H9 (cell line): Measurements from ENCODE around the gene CCDC71L. TPM values are rescaled to one million over a fixed set of nuclear protein-coding genes. Genes with fewer than 3 reads are reported as not detected.

Experiments used
- DNase-seq: peaks from one replicate; pipeline ENCODE4 v3.0.0-alpha.2; 2017
- H2AFZ ChIP-seq: one replicate; pipeline ENCODE4 v1.6.1; 2013; ENCODE audit warnings: mild to moderate bottlenecking, low read length, control low read depth, moderate library complexity
- H2AK5ac ChIP-seq: 2 replicates; pipeline ENCODE4 v1.6.1; 2013; ENCODE audit warnings: low read length, control low read depth, mixed read lengths; ENCODE audit not compliant: insufficient read length
- H2BK120ac ChIP-seq: one replicate; pipeline ENCODE4 v1.6.1; 2013; ENCODE audit warnings: low read depth, mild to moderate bottlenecking, low read length, control low read depth, inconsistent platforms; ENCODE audit not compliant: poor library complexity, severe bottlenecking
- H2BK12ac ChIP-seq: 2 replicates; pipeline ENCODE4 v1.6.1; 2013; ENCODE audit warnings: low read length, control low read depth, mixed read lengths, low read depth; ENCODE audit not compliant: insufficient read length
- H2BK15ac ChIP-seq: 2 replicates; pipeline ENCODE4 v1.6.1; 2013; ENCODE audit warnings: low read depth, low read length, control low read depth
- H2BK20ac ChIP-seq: one replicate; pipeline ENCODE4 v1.6.1; 2013; ENCODE audit warnings: low read depth, mild to moderate bottlenecking, low read length, control low read depth, inconsistent platforms; ENCODE audit not compliant: poor library complexity, severe bottlenecking
- H2BK5ac ChIP-seq: 2 replicates; pipeline ENCODE4 v1.6.1; 2013; ENCODE audit warnings: low read length, control low read depth, mixed read lengths; ENCODE audit not compliant: insufficient read length
- H3K14ac ChIP-seq: 2 replicates; pipeline ENCODE4 v1.6.1; 2013; ENCODE audit warnings: low read length, control low read depth; ENCODE audit not compliant: insufficient read depth
- H3K18ac ChIP-seq: 2 replicates; pipeline ENCODE4 v1.6.1; 2013; ENCODE audit warnings: low read depth, mild to moderate bottlenecking, mixed read lengths, low read length, control low read depth; ENCODE audit not compliant: insufficient read length
- H3K23ac ChIP-seq: 2 replicates; pipeline ENCODE4 v1.6.1; 2013; ENCODE audit warnings: low read length, control low read depth, mixed read lengths, low read depth; ENCODE audit not compliant: insufficient read length
- H3K23me2 ChIP-seq: 2 replicates; pipeline ENCODE4 v1.6.1; 2013; ENCODE audit warnings: low read depth, mild to moderate bottlenecking, mixed read lengths, low read length, control low read depth; ENCODE audit not compliant: insufficient read length, poor library complexity, severe bottlenecking
- H3K27ac ChIP-seq: 2 replicates; pipeline ENCODE4 v1.5.1; 2013; ENCODE audit warnings: low read length, control low read depth, mixed read lengths, low read depth; ENCODE audit not compliant: insufficient read length
- H3K27me3 ChIP-seq: 2 replicates; pipeline ENCODE4 v1.6.1; 2013; ENCODE audit warnings: low read length, control low read depth, inconsistent platforms; ENCODE audit not compliant: insufficient read depth
- H3K4ac ChIP-seq: 2 replicates; pipeline ENCODE4 v1.6.1; 2013; ENCODE audit warnings: low read depth, mild to moderate bottlenecking, control low read depth, inconsistent platforms, low read length, moderate library complexity
- H3K4me1 ChIP-seq: 2 replicates; pipeline ENCODE4 v1.6.1; 2013; ENCODE audit warnings: low read length, control low read depth, inconsistent platforms; ENCODE audit not compliant: insufficient read depth
- H3K4me2 ChIP-seq: 2 replicates; pipeline ENCODE4 v1.6.1; 2013; ENCODE audit warnings: low read length, control low read depth, mixed read lengths; ENCODE audit not compliant: insufficient read length, insufficient read depth
- H3K56ac ChIP-seq: 2 replicates; pipeline ENCODE4 v1.6.1; 2013; ENCODE audit warnings: low read depth, mild to moderate bottlenecking, mixed read lengths, low read length, control low read depth; ENCODE audit not compliant: insufficient read length
- H3K79me1 ChIP-seq: 2 replicates; pipeline ENCODE4 v1.6.1; 2013; ENCODE audit warnings: low read depth, mild to moderate bottlenecking, moderate library complexity, low read length, control low read depth, inconsistent platforms; ENCODE audit not compliant: insufficient read depth, poor library complexity, severe bottlenecking
- H3K79me2 ChIP-seq: 2 replicates; pipeline ENCODE4 v1.6.1; 2013; ENCODE audit warnings: low read length, control low read depth, inconsistent platforms; ENCODE audit not compliant: insufficient read depth
- H3K9ac ChIP-seq: 2 replicates; pipeline ENCODE4 v1.6.1; 2013; ENCODE audit warnings: low read length, control low read depth, mixed read lengths; ENCODE audit not compliant: insufficient read length; ENCODE audit errors: extremely low read depth
- H3K9me3 ChIP-seq: one replicate; pipeline ENCODE4 v1.6.1; 2013; ENCODE audit warnings: low read depth, low read length, inconsistent platforms; ENCODE audit not compliant: control insufficient read depth
- H3T11ph ChIP-seq: one replicate; pipeline ENCODE4 v1.6.1; 2013; ENCODE audit warnings: mild to moderate bottlenecking, low read length, control low read depth, inconsistent platforms
- H4K20me1 ChIP-seq: one replicate; pipeline ENCODE4 v1.6.1; 2013; ENCODE audit not compliant: control insufficient read depth, insufficient read length, insufficient read depth
- H4K5ac ChIP-seq: 2 replicates; pipeline ENCODE4 v1.6.1; 2013; ENCODE audit warnings: low read depth, mild to moderate bottlenecking, mixed read lengths, low read length, control low read depth; ENCODE audit not compliant: insufficient read length
- H4K8ac ChIP-seq: replicated peaks from 2 replicates; pipeline ENCODE4 v1.6.1; 2013; ENCODE audit warnings: low read length, control low read depth, mixed read lengths, low read depth; ENCODE audit not compliant: insufficient read length
- H4K91ac ChIP-seq: 2 replicates; pipeline ENCODE4 v1.6.1; 2013; ENCODE audit warnings: low read depth, mild to moderate bottlenecking, moderate library complexity, mixed read lengths, low read length, control low read depth; ENCODE audit not compliant: insufficient read length
- H3K27ac Mint-ChIP-seq, 3 experiments: 2 replicates in 2 of 3; 3 replicates in 1 of 3; pipeline ENCODE4 v1.8.0; 2020 to 2021; ENCODE audit warnings: mixed read lengths in 3 of 3, mild to moderate bottlenecking in 1 of 3, moderate library complexity in 1 of 3
- H3K27me3 Mint-ChIP-seq: 2 replicates; pipeline ENCODE4 v1.8.0; 2021; ENCODE audit warnings: low read depth, mild to moderate bottlenecking, moderate library complexity, mixed read lengths
- H3K36me3 Mint-ChIP-seq, 3 experiments: 2 replicates in 2 of 3; 3 replicates in 1 of 3; pipeline ENCODE4 v1.8.0; 2020 to 2021; ENCODE audit warnings: low read depth in 3 of 3, mixed read lengths in 3 of 3; ENCODE audit not compliant: insufficient read depth in 1 of 3
- H3K4me1 Mint-ChIP-seq, 2 experiments: 2 replicates each; pipeline ENCODE4 v1.8.0; 2020; ENCODE audit warnings: mixed read lengths in 2 of 2
- H3K4me3 Mint-ChIP-seq, 2 experiments: 2 replicates in 1 of 2; 3 replicates in 1 of 2; pipeline ENCODE4 v1.8.0; 2020 to 2021; ENCODE audit warnings: mild to moderate bottlenecking in 2 of 2, mixed read lengths in 2 of 2, moderate library complexity in 1 of 2
- H3K9me3 Mint-ChIP-seq, 2 experiments: 2 replicates in 1 of 2; 3 replicates in 1 of 2; pipeline ENCODE4 v1.8.0; 2020; ENCODE audit warnings: mild to moderate bottlenecking in 2 of 2, mixed read lengths in 2 of 2, moderate library complexity in 1 of 2
- CTCF ChIP-seq: fragments of 200-600 bp; sonication (generic); conservative IDR thresholded peaks from 3 replicates; pipeline ENCODE4 v1.8.0; 2021; ENCODE audit warnings: antibody characterized with exemption, mild to moderate bottlenecking
- WGBS: extraction: QIAGEN DNeasy Blood & Tissue Kit; methylation state at CpG from one replicate; pipeline ENCODE4 v1.1.7; 2013; ENCODE audit warnings: missing lambda C conversion rate, low lambda C conversion rate, mixed read lengths; ENCODE audit not compliant: insufficient read length; ENCODE audit errors: extremely low coverage; 5-methylcytosine and 5-hydroxymethylcytosine counted together
- total RNA-seq: library from RNA; stranded (reverse); gene quantifications from 2 replicates; pipeline ENCODE4 v1.2.1, GENCODE V29; 2021

CCDC71L gene
- total RNA-seq, 1 experiment from 2014 or later = 13.7 TPM

- no peak overlapping the region for H2BK12ac ChIP-seq
- H2AK5ac ChIP-seq = no peak overlapping the region
- H4K8ac ChIP-seq = no peak overlapping the region
- H3K27me3 Mint-ChIP-seq = peaks cover 10% of the 10 kb centered on the region; the same call in 1 of the 2 replicates
- H4K91ac ChIP-seq = no peak overlapping the region
- no peaks in the 10 kb centered on the region for H4K20me1 ChIP-seq
- H3K9me3 ChIP-seq = no peaks in the 10 kb centered on the region
- H3K23ac ChIP-seq = no peak overlapping the region
- DNase-seq = no peak
- no peak overlapping the region for H3T11ph ChIP-seq
- no peak overlapping the region for H2BK15ac ChIP-seq
- no peak overlapping the region for H2BK120ac ChIP-seq
- no peak overlapping the region for H3K4ac ChIP-seq
- H3K79me2 ChIP-seq = no peaks in the 10 kb centered on the region
- H4K5ac ChIP-seq = no peak overlapping the region
- no peaks in the 10 kb centered on the region for H3K23me2 ChIP-seq
- no peak overlapping the region for H2BK20ac ChIP-seq
- no peak overlapping the region for H3K56ac ChIP-seq
- H3K27ac Mint-ChIP-seq = no peak overlapping the region; a peak in 1 of 7 replicates
- H3K4me1 ChIP-seq = peaks cover 3% of the 10 kb centered on the region; the same call in 1 of the 2 replicates
- no peak for TF ChIP-seq CTCF
- H3K4me1 Mint-ChIP-seq = peaks cover 11 to 14% of the 10 kb centered on the region in 2 experiments
- peaks cover 0 to 1% (median 0%) of the 10 kb centered on the region in 3 experiments; a peak in 1 of 7 replicates for H3K36me3 Mint-ChIP-seq
- H3K27ac ChIP-seq = no peak overlapping the region
- H3K9ac ChIP-seq = no peak overlapping the region
- H3K14ac ChIP-seq = no peak overlapping the region
- H3K4me3 Mint-ChIP-seq = no peak overlapping the region
- H3K4me2 ChIP-seq = no peak overlapping the region
- no peak overlapping the region for H2AFZ ChIP-seq
- H2BK5ac ChIP-seq = no peak overlapping the region
- H3K18ac ChIP-seq = no peak overlapping the region
- no peaks in the 10 kb centered on the region for H3K79me1 ChIP-seq
- no CpG with 5 or more reads among the region's 6 CpGs for WGBS
- peaks cover 7 to 11% of the 10 kb centered on the region in 2 experiments; a peak in 3 of 5 replicates for H3K9me3 Mint-ChIP-seq
- H3K27me3 ChIP-seq = no peaks in the 10 kb centered on the region
Measured at GRCh38 chr7:106625678-106626301, 35.2 kb downstream of the CCDC71L start.
